HG02938 (cell line): Measurements from ENCODE around the gene TRPC3.

Experiments
- ATAC-seq: cut with Tn5 transposase; IDR thresholded peaks from one replicate; pipeline ENCODE4 v1.9.1; 2021; ENCODE audit warnings: mild to moderate bottlenecking, moderate library complexity; ENCODE audit not compliant: unreplicated experiment

TRPC3 gene

GRCh38 chr4:121876070-121876469 lies 75.8 kb downstream of the TRPC3 start:
- ATAC-seq = no peak

- ATAC-seq = no peak
Measured at GRCh38 chr4:121875652-121876051, 76.2 kb downstream of the TRPC3 start.

DNA sequence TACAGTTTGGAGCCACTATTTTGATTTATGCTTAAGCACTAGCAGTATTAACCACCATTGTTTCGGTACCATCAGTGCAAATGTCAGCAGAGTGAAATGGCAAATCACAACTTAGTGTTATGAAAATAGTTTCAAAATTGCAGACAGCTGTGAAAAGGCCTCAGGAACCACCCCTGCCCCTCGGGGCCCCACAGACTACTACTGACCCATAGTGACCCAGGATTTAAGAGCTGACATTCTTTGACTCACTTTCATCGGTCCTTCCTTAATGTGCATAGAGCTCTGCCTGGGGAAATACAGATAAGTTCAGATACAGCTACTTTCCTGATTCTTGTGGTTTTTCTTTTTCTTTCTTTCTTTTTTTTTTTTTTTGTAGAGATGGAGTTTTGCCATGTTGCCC lies 78.3 kb downstream of the TRPC3 start:
- no peak for ATAC-seq

DNA sequence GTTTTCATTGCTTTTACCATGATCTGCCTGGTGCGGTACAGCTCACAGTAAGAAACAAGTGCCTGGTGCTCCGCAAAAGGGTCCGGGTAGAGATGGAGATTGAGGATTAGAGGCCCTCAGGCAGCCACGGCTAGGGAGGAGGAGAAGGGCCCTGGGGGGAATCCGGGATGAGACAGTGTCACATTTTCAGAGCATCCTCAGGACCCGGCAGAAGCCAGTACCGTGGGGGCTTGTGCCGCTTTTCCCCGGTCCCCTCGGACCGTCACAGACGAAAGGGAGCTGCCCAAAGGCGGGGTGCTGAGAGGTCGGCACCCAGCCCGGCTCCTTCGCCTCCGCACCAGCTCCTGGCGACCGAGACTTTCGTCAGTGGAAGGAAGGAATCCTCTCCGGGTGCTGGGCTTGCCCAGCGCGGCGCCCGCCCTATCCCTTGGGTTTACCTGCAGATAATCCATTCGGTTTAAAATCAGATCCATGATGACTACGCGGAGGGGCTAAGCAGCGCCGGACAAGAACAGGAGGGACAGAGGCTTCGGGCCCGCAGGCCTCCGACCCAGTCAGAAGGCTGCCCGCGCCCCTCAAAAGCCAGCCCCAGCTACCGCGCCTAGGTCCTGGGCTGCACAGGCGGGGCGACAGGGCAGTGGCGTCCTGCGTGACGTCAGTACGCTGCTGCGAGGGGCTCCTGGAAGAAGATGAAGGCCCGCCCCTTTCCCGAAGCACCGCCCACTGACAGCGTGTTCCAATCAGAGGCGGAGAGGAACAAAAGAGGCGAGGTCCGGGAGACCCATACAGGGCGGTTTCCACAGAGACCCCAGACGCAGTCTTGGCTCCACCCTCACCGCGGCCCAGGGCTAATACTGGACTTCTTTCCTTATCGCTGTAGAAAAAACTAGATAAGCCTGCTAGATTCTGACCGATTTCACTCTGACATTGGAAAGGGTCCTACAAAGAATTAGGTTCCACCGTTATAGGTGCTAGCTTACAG lies 81.7 kb downstream of the TRPC3 start, which contains the start of gene BBS7:
BBS7 (minus strand) TSS at position 634 of the 982 bp plus-strand sequence; CDS start at position 473, 161 bp downstream.
- ATAC-seq = peak; percentile 98

DNA sequence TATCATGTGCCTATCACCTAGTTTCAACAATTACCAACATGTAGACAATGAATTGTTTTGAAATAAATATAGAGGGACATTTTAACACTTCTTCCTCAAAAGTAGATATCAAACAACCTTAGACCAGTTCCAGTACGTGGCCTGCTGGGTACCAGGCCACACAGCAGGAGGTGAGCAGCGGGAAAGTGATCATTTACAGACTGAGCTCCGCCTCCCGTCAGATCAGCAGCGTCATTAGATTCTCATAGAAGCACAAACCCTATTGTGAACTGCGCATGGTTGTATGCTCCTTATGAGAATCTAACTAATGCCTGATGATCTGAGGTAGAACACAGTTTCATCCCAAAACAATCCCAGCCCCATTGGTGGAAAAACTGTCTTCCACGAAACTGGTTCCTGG lies 88.1 kb downstream of the TRPC3 start:
- ATAC-seq = no peak

GRCh38 chr4:121861426-121861825 lies 90.4 kb downstream of the TRPC3 start:
- no peak for ATAC-seq

GRCh38 chr4:121860121-121860520 lies 91.7 kb downstream of the TRPC3 start:
- no peak for ATAC-seq

DNA sequence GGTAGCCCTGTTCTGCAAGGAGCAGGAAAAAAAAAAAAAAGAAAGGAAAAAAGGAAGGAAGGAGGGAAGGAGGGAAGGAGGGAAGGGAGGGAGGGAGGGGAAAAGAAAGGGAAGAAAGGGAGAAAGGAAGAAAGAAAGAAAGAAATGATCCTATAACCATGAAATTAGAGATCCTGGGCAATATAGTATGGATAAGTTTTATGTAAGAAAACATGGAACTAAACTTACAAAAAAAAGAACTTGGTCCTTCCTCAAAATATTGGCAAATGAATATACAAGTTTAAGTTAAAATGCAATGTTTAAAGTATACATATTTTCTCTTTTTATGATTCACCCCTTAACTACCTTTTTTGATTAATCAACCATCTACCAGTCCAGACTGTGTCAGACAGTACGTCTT lies 100.5 kb downstream of the TRPC3 start:
- no peak for ATAC-seq

DNA sequence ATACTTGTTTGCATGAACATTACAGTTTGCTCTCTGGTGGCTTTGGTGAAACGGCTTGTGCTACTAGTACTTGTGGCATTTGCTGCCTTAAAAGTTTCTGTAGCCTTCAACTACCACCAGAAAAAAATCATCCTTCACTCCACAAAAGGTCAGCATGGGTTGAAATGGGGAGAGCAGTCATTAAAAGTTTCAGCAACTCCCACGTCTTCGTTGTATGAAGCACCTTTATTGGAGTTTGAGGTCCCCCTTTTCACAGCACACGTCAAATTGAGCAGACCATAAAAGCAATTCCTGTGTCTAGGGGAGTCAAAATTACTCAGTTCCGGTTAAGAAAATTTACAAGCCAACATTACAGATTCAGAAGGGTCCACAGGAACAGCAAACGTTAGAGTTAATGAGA lies 105.2 kb downstream of the TRPC3 start:
- no peak for ATAC-seq

DNA sequence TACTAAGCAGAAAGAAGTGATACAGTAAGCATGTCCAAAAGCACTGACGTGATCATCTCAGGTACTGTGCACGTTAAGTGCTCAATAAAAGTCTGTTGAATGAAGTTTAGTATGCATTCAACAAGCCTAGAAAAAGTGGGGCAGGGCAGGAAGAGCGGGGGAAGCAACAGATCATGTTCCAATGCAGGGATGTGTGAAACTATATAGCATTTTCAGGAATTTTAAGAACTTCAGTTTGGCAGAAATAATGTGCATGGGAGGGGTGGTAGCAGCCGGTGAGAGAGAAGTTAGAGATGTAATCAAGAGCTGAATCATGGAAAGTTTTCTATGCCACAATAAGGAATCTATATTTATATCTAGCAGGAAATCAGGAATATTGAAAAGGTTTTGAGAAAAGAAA lies 109.0 kb downstream of the TRPC3 start:
- no peak for ATAC-seq

DNA sequence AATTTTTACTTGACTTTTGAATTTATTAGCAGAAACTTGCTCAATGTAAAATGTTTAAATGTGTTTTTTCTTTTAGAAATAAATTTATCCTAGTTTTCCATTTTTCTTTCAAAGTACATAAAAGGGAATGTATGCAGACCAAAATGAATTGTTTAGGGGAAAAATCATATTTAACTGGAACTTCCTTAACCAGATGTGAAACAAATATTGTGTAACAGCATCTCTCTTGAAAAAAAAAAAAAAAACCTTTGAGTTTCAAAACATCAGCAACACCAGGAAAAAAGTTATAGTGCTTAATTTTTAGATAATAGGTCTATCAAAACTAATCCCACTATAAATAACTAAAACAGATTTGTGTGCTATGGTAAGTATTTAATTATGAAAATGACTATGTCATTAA lies 113.7 kb downstream of the TRPC3 start:
- no peak for ATAC-seq

DNA sequence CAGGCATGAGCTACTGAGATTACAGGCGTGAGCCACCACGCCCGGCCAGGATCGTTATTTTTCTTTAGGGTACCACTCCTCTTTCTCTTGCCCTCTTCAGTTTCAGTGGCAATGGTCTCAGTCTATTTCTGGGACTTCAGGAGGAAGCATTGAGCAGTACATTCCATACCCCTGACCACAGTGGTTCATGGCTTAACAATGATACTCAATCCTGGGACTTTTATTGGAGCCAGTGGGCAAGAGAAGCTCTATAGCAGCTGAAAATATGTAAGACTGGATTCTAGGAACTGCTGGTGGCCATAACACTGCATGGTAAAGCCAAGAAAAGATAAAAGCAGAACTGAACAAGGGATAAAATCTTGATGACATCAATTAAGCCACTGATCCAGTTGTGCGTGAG lies 122.3 kb downstream of the TRPC3 start:
- no peak for ATAC-seq
